Measurements from ENCODE around the gene DAD1.
"Not testable (repeated sequence)": the region's sequence is repeated elsewhere in the genome, so short reads cannot be mapped to it uniquely, and the experiment has no call there.

DAD1 gene

DNA sequence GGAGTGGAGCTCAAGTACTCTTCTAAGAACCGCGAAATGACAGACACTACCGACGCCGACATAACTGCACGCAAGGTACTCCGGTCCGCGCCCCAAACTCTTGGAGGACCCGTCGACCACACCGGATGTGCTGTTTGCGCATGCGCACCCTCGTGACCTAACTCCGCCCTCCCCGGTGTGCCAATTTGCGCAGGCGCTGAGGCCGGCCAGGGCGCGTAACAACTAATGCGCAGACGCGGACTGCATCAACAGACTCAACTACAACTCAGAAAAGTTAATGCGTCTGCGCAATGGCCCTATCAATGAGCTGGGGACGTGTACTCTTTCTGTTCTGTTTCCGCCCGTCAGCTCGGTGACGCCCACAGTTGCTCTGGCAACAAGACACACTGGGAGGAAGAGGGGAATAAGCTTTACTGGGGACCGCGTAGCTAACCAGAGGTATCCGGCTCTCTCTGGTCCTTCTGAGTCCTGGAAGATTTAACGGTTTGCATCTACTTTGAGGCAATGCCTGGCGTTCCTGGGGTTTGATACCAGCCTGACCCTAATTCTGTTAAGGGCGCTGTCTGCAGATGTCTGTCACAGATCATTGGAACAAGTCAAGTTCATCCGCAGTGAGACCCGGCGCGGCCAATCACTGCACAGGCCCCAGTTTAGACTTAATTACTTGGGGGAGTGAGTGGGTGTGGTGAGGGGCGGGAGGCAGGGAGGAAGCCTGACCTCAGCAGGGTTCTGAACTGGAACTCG, at the start of gene DAD1:
Gene DAD1 (minus strand): TSS at position 129 of the 744 bp plus-strand sequence. CDS start 67 bp downstream, at position 62.
- Histone ChIP-seq H3K4me2 (ENCODE audit: low read length) (peak within 1 kb of the TSS; percentile 90), H2AFZ (ENCODE audit: low read length) (peak within 1 kb of the TSS; percentile 45), H3K9me2 (ENCODE audit: low read depth, low read length) (no peaks in the 10 kb centered on the region), H4K20me1 (ENCODE audit: insufficient read depth, low read length) (no peaks in the 10 kb centered on the region), H3K27ac (ENCODE audit: low read depth, low read length, poor library complexity, severe bottlenecking) (peak within 1 kb of the TSS; percentile 59), H3K4me3 (ENCODE audit: low read depth, low read length, poor library complexity, severe bottlenecking) (peak within 1 kb of the TSS; percentile 89), H3K79me2 (ENCODE audit: insufficient read depth, low read length) (peaks cover 39% of the 10 kb centered on the region), H3K9me3 (ENCODE audit: low read length) (no peaks in the 10 kb centered on the region), H3K4me1 (ENCODE audit: insufficient read depth, low read length, severe bottlenecking) (peaks cover 46% of the 10 kb centered on the region), H3K27me3 (ENCODE audit: insufficient read depth, low read length) (no peaks in the 10 kb centered on the region), H3K36me3 (ENCODE audit: insufficient read depth, low read length) (peaks cover 14% of the 10 kb centered on the region; the same call in 1 of the 2 replicates), H3F3A (ENCODE audit: insufficient read depth, low read length) (no peaks in the 10 kb centered on the region), H3K9ac (ENCODE audit: low read length) (peak within 1 kb of the TSS; percentile 91)
- TF ChIP-seq, protein P1, sequence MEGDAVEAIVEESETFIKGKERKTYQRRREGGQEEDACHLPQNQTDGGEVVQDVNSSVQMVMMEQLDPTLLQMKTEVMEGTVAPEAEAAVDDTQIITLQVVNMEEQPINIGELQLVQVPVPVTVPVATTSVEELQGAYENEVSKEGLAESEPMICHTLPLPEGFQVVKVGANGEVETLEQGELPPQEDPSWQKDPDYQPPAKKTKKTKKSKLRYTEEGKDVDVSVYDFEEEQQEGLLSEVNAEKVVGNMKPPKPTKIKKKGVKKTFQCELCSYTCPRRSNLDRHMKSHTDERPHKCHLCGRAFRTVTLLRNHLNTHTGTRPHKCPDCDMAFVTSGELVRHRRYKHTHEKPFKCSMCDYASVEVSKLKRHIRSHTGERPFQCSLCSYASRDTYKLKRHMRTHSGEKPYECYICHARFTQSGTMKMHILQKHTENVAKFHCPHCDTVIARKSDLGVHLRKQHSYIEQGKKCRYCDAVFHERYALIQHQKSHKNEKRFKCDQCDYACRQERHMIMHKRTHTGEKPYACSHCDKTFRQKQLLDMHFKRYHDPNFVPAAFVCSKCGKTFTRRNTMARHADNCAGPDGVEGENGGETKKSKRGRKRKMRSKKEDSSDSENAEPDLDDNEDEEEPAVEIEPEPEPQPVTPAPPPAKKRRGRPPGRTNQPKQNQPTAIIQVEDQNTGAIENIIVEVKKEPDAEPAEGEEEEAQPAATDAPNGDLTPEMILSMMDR (IDR thresholded peaks at IDR 0.05; ENCODE audit: low read length): peak; percentile 60; the same call in 1 of the 2 replicates
- no peak for TF ChIP-seq EZH2 (IDR thresholded peaks at IDR 0.05; ENCODE audit: borderline replicate concordance, low read length)

GRCh38 chr14:22635980-22636379, 47.0 kb upstream of the DAD1 start:
- not testable (repeated sequence) for H3K27me3 ChIP-seq (ENCODE audit: insufficient read depth, low read length); H3K9ac ChIP-seq (ENCODE audit: low read length); H2AFZ ChIP-seq (ENCODE audit: low read length); H3K27ac ChIP-seq (ENCODE audit: low read depth, low read length, poor library complexity, severe bottlenecking); H4K20me1 ChIP-seq (ENCODE audit: insufficient read depth, low read length); H3K9me3 ChIP-seq (ENCODE audit: low read length); H3K4me1 ChIP-seq (ENCODE audit: insufficient read depth, low read length, severe bottlenecking); H3K79me2 ChIP-seq (ENCODE audit: insufficient read depth, low read length); H3K36me3 ChIP-seq (ENCODE audit: insufficient read depth, low read length); H3K4me2 ChIP-seq (ENCODE audit: low read length); H3F3A ChIP-seq (ENCODE audit: insufficient read depth, low read length); H3K9me2 ChIP-seq (ENCODE audit: low read depth, low read length); H3K4me3 ChIP-seq (ENCODE audit: low read depth, low read length, poor library complexity, severe bottlenecking)

DNA sequence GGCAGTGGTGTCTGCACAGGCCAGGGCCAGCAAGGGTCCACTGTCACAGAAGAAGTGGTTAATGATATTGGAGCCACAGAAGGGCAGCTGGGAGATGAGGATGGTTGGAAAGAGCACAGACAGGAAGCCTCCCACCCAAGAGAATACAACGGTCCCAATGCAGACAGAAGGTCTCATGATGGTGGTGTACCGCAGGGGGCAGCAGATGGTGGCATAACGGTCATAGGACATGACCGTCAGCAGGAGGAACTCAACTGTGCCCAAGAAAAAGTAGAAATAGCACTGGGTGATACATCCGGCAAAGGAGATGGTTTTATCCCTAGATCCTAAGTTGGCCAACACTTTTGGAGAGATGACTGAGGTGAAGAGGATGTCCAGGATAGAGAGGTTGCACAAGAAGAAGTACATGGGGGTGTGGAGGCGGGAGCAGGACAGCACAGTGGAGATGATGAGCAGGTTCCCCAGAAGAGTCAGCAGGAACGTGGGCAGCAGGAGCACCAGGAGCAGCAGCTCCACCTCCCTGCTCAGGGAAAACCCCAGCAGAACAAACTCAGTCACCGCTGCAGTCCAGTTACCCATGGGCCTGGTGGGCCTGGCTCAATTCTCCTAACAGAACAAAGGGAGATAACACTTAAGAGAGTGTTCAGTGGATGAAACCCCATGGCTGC, 45.3 kb upstream of the DAD1 start:
- Histone ChIP-seq H3K9ac (ENCODE audit: low read length) (no peak overlapping the region), H3K4me1 (ENCODE audit: insufficient read depth, low read length, severe bottlenecking) (no peaks in the 10 kb centered on the region), H3K36me3 (ENCODE audit: insufficient read depth, low read length) (no peaks in the 10 kb centered on the region)

More for the DNA sequence above, 45.3 kb upstream of the DAD1 start:
- no peaks in the 10 kb centered on the region for H4K20me1 ChIP-seq (ENCODE audit: insufficient read depth, low read length)
- H3F3A ChIP-seq (ENCODE audit: insufficient read depth, low read length): no peaks in the 10 kb centered on the region
- TF ChIP-seq, protein P1 (IDR thresholded peaks at IDR 0.05; ENCODE audit: low read length): no peak
- no peak for TF ChIP-seq EZH2 (IDR thresholded peaks at IDR 0.05; ENCODE audit: borderline replicate concordance, low read length)
- no peak overlapping the region for H3K4me2 ChIP-seq (ENCODE audit: low read length)
- H3K4me3 ChIP-seq (ENCODE audit: low read depth, low read length, poor library complexity, severe bottlenecking): no peak overlapping the region
- H3K9me2 ChIP-seq (ENCODE audit: low read depth, low read length): no peaks in the 10 kb centered on the region
- peaks cover 9% of the 10 kb centered on the region; the same call in 1 of the 2 replicates for H3K27me3 ChIP-seq (ENCODE audit: insufficient read depth, low read length)
- no peaks in the 10 kb centered on the region for H3K79me2 ChIP-seq (ENCODE audit: insufficient read depth, low read length)
- no peak overlapping the region for H3K27ac ChIP-seq (ENCODE audit: low read depth, low read length, poor library complexity, severe bottlenecking)
- H2AFZ ChIP-seq (ENCODE audit: low read length): no peak overlapping the region
- no peaks in the 10 kb centered on the region for H3K9me3 ChIP-seq (ENCODE audit: low read length)

Measured in OCI-LY1 (cell line).